Activated naive CD4-positive, alpha-beta T cell treated with anti-CD3 and anti-CD28 coated beads for 36 hours (primary cell): ENCODE results near the gene ARAP3. TPM values are rescaled to one million over a fixed set of nuclear protein-coding genes. Genes with fewer than 3 reads are reported as not detected.
"Not testable (repeated sequence)": the region's sequence is repeated elsewhere in the genome, so short reads cannot be mapped to it uniquely, and the experiment has no call there.

Source experiments
- CTCF ChIA-PET: fragments of 350-600 bp; sonication (Branson Sonifier 250); formaldehyde crosslinking; loops from one replicate; lab custom pipeline; 2021; ENCODE audit warnings: antibody characterized with exemption; lab: Charles Lee
- DNase-seq: peaks from one replicate; pipeline ENCODE4 v3.0.0-alpha.2; 2020
- H3K27ac Mint-ChIP-seq: one replicate; pipeline ENCODE4 v1.8.0; 2021; ENCODE audit warnings: mild to moderate bottlenecking, mixed read lengths
- H3K27me3 Mint-ChIP-seq: one replicate; pipeline ENCODE4 v1.8.0; 2021; ENCODE audit warnings: low read depth, mixed read lengths
- H3K36me3 Mint-ChIP-seq: one replicate; pipeline ENCODE4 v1.8.0; 2021; ENCODE audit warnings: low read depth, mixed read lengths
- H3K4me1 Mint-ChIP-seq: one replicate; pipeline ENCODE4 v1.8.0; 2021; ENCODE audit warnings: low read depth, mixed read lengths
- H3K4me3 Mint-ChIP-seq: one replicate; pipeline ENCODE4 v1.8.0; 2021; ENCODE audit warnings: mild to moderate bottlenecking, moderate library complexity, mixed read lengths
- H3K9me3 Mint-ChIP-seq: one replicate; pipeline ENCODE4 v1.8.0; 2021; ENCODE audit warnings: mixed read lengths
- intact Hi-C: fragments of 100-400 bp; cut with micrococcal nuclease; formaldehyde crosslinking; loops from one replicate; pipeline ENCODE4 v1.15.1; 2023
- total RNA-seq, 2 experiments: library from RNA; stranded (reverse); gene quantifications; one replicate each; pipeline ENCODE4 v1.2.3, GENCODE V29; 2021

ARAP3 gene, protein sequence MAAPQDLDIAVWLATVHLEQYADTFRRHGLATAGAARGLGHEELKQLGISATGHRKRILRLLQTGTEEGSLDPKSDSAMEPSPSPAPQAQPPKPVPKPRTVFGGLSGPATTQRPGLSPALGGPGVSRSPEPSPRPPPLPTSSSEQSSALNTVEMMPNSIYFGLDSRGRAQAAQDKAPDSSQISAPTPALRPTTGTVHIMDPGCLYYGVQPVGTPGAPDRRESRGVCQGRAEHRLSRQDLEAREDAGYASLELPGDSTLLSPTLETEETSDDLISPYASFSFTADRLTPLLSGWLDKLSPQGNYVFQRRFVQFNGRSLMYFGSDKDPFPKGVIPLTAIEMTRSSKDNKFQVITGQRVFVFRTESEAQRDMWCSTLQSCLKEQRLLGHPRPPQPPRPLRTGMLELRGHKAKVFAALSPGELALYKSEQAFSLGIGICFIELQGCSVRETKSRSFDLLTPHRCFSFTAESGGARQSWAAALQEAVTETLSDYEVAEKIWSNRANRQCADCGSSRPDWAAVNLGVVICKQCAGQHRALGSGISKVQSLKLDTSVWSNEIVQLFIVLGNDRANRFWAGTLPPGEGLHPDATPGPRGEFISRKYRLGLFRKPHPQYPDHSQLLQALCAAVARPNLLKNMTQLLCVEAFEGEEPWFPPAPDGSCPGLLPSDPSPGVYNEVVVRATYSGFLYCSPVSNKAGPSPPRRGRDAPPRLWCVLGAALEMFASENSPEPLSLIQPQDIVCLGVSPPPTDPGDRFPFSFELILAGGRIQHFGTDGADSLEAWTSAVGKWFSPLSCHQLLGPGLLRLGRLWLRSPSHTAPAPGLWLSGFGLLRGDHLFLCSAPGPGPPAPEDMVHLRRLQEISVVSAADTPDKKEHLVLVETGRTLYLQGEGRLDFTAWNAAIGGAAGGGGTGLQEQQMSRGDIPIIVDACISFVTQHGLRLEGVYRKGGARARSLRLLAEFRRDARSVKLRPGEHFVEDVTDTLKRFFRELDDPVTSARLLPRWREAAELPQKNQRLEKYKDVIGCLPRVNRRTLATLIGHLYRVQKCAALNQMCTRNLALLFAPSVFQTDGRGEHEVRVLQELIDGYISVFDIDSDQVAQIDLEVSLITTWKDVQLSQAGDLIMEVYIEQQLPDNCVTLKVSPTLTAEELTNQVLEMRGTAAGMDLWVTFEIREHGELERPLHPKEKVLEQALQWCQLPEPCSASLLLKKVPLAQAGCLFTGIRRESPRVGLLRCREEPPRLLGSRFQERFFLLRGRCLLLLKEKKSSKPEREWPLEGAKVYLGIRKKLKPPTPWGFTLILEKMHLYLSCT (N-terminal part only)
- total RNA-seq, result 1 to 10 TPM; 1.2 to 2.2 TPM

DNA sequence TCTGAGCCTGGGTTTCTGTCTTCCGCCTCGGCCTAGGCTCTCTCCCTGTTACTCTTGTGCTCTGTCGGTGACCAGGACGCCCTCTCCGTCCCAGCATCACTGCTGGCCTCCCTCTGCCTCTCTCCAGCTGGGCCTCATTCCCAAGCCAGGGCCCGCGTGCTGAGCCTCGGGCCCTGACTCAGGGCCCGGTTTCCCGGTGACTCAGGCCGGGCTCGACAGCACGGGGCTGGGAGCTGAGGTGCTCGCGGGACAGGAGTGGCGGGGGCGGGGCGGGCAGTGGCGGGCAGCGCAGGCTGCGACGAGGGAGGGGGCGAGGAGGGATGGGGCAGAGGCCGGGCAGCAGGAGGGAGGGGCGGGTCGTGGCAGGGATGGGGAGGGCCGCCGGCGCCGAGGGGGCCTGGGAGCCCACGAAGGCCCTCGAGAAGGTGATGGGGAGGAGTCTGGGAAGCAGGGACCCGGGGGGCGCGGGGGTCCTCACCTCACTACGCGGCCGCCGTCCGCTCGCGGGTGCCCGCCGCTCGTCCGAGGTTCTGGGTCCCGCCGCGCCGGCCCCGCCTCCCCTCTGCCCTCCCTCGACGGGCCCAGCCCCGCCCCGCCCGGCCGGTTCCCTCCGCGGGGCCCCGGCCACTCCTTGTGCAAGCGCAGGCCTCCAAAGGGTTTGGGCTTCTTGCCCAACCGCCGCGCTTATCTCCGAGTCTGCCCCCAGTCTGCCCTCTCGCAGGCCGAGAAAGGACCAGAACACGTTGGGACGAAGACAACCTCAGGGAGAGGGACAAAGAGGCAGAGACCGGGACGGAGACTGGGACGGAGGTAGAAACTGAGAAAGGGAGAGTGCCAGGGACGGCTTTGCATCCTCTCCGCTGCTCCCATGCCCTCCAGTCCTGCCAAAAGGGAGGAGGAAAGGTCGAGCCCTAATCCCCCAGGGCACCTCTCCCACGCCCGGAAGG is at the start of gene ARAP3:
ARAP3 (minus strand) TSS at position 536 of the 947 bp plus-strand sequence. CDS start 1,744 bp downstream, outside the sequence.
- Mint-ChIP-seq H3K36me3 (no peaks in the 10 kb centered on the region), H3K9me3 (no peaks in the 10 kb centered on the region), H3K27me3 (no peaks in the 10 kb centered on the region), H3K27ac (peak within 1 kb of the TSS; percentile 25), H3K4me1 (peaks cover 18% of the 10 kb centered on the region), H3K4me3 (peak within 1 kb of the TSS; percentile 63)
- intact Hi-C loops, result loop anchor here (1.0 to 2.0 kb wide), 2 partner anchors 17 to 333 kb away; no protein-coding TSS in a partner anchor
- peak; percentile 41 for DNase-seq
- CTCF ChIA-PET, result interaction anchor here (0.6 to 4.3 kb wide), 5 partner anchors 11 to 279 kb away, joined by 3 to 55 read pairs (median 5); no protein-coding TSS in a partner anchor

DNA sequence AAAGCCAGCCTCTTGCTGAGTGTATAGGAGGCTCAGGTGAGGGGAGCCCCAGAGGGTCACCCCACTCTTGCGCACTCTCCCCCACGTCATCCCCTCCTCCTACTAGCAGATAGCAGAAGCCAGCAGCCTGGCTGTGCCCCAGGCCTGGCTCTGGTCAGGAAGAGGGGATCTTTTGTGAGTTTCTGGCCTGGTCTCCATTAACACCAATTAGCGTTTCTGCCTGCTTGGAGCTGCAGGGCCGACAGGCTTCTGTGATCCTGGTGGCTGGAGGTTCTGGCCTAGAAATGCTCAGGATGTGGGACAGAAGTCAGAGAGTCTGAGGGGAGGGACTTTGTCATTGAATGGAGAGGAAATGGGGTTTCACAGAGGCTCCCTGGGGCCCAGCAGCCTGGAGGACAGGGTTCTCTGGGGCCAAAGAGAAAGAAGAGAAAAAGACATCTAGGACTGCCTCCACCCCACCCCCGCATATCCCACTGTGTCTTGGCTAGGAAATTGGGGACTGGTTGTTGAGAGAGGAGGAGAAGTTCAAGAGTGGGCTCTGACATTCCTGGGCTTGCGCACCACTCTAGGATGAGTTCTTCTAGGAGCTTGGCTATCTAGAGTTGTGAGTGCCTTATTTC is 47.5 kb upstream of the ARAP3 start:
- intact Hi-C loops, result no loop called here
- Mint-ChIP-seq H3K4me3 (no peak overlapping the region), H3K27ac (no peak overlapping the region), H3K4me1 (no peaks in the 10 kb centered on the region), H3K27me3 (no peaks in the 10 kb centered on the region), H3K36me3 (no peaks in the 10 kb centered on the region), H3K9me3 (no peaks in the 10 kb centered on the region)
- no peak for DNase-seq
- CTCF ChIA-PET, result no interaction called here

DNA sequence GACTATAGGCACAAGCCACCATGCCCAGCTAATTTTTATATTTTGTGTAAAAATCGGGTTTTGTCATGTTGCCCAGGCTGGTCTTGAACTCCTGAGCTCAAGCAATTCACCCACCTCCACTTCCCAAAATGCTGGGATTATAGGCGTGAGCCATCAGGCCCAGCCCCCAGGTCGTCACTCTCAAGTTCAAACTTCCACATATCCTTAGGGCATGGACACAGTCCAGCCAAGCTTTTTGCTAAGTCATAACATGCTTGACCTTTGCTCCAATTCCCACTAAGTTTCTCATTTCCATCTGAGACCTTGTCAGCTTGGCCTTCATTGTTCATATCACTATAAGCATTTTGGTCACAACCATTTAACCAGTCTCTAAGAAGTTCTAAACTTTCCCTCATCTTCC is 43.9 kb upstream of the ARAP3 start:
- Mint-ChIP-seq H3K27me3 (no peaks in the 10 kb centered on the region), H3K4me1 (no peaks in the 10 kb centered on the region), H3K27ac (no peak overlapping the region), H3K36me3 (no peaks in the 10 kb centered on the region), H3K9me3 (peaks cover 2% of the 10 kb centered on the region), H3K4me3 (no peak overlapping the region)
- CTCF ChIA-PET, result interaction anchor here (0.7 kb wide), 1 partner anchor 34 kb away, joined by 3 read pairs; no protein-coding TSS in a partner anchor
- intact Hi-C loops, result no loop called here
- no peak for DNase-seq

DNA sequence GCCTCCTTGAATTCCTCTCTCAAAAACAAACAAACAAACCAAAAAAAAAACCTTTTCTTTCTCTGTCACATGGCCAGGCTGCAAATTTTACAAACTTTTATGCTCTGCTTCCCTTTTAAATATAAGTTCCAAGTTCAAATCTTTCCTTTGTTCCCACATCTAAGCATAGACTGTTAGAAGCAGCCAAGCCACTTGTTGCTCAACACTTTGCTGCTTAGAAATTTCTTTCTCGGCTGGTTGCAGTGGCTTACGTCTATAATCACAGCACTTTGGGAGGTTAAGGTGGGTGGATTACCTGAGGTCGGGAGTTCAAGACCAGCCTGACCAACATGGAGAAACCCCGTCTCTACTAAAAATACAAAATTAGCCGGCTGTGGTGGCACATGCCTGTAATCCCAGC is 43.1 kb upstream of the ARAP3 start:
- H3K4me1 Mint-ChIP-seq, H3K36me3 Mint-ChIP-seq: not testable (repeated sequence)
- CTCF ChIA-PET, result interaction anchor here (0.5 to 0.9 kb wide), 2 partner anchors 189 to 244 kb away, joined by 3 to 6 read pairs; partner anchors contain the start of gene RNF14

DNA sequence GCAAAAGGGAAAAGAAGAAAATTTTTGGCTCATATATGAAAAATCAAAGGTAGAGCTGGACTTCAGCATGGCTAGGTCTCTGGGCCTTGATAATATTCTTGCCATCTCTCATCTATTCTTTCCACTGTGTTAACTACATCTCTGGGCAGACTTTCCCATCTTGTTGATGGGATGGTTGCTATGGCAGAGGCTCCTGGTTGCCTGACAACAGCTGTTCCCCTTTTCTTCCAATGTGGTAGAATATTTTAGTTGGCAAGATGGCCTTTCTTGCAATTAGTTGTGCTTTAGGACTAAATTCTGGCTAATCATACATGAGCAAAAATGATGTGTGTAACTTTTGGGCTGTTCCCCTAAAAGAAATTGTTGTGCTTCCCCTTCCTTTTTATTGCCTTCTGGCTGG is 40.2 kb upstream of the ARAP3 start:
- DNase-seq, result no peak
- no peak overlapping the region for H3K4me3 Mint-ChIP-seq
- H3K9me3 Mint-ChIP-seq, result peaks cover 2% of the 10 kb centered on the region
- H3K27ac Mint-ChIP-seq, result no peak overlapping the region
- H3K27me3 Mint-ChIP-seq, result peaks cover 2% of the 10 kb centered on the region
- no peaks in the 10 kb centered on the region for H3K36me3 Mint-ChIP-seq
- CTCF ChIA-PET, result interaction anchor here (1.0 kb wide), 1 partner anchor 158 kb away, joined by 3 read pairs; no protein-coding TSS in a partner anchor
- no peaks in the 10 kb centered on the region for H3K4me1 Mint-ChIP-seq
- intact Hi-C loops, result no loop called here

More for the DNA sequence above, 43.1 kb upstream of the ARAP3 start:
- H3K27ac Mint-ChIP-seq, DNase-seq, H3K9me3 Mint-ChIP-seq, H3K27me3 Mint-ChIP-seq, H3K4me3 Mint-ChIP-seq, intact Hi-C loops: not testable (repeated sequence)

DNA sequence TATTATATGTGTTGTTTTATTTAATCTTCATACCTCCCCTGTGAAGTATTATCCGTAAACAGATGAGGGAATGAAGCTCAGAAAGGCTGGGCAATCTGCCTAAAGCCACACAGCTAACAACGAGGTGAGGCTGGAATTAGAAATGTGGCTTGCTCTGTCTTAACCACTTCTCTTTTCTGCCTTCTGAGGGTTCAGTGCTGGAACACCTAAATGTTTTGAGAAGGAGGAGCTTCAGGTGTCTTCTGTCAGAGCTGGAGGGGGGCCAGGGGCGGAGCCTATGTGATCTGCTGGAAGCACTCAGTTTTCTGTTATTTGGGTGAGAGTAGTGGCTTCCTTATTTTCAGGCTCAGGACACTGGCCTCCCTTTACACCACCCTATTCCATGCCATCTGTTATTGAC is 35.0 kb upstream of the ARAP3 start:
- H3K9me3 Mint-ChIP-seq, result peaks cover 2% of the 10 kb centered on the region
- intact Hi-C loops, result no loop called here
- CTCF ChIA-PET, result interaction anchor here (1.2 kb wide), 1 partner anchor 97 kb away, joined by 3 read pairs; no protein-coding TSS in a partner anchor

DNA sequence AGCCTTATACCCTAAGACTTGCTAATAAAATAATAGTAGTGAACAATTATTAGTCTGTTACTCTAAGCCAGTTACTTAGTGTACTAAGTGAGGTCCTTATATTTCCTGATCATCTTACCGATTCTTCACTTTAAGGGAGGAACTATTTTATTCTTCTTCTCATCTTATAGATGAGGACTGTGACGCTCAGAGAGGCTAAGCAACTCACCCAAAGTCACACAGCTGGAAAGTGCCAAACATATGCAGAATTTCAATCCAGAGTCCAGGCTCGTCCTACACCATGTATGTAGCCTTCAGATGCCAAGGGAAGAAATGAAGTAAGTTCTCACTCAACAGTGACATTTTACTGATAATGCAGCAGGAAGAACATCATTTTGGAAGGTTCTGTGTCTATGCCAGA is 34.4 kb upstream of the ARAP3 start:
- Mint-ChIP-seq H3K27me3 (peaks cover 2% of the 10 kb centered on the region), H3K27ac (no peak overlapping the region), H3K36me3 (no peaks in the 10 kb centered on the region), H3K4me1 (no peaks in the 10 kb centered on the region), H3K4me3 (no peak overlapping the region), H3K9me3 (peaks cover 2% of the 10 kb centered on the region)
- CTCF ChIA-PET, result interaction anchor here (1.2 to 1.5 kb wide), 2 partner anchors 98 to 162 kb away, joined by 3 read pairs; partner anchors contain the start of gene PCDH1
- no peak for DNase-seq
- intact Hi-C loops, result no loop called here

More for the DNA sequence above, 35.0 kb upstream of the ARAP3 start:
- Mint-ChIP-seq H3K4me1 (no peaks in the 10 kb centered on the region), H3K36me3 (no peaks in the 10 kb centered on the region), H3K27me3 (peaks cover 2% of the 10 kb centered on the region), H3K4me3 (no peak overlapping the region), H3K27ac (no peak overlapping the region)
- DNase-seq, result no peak

DNA sequence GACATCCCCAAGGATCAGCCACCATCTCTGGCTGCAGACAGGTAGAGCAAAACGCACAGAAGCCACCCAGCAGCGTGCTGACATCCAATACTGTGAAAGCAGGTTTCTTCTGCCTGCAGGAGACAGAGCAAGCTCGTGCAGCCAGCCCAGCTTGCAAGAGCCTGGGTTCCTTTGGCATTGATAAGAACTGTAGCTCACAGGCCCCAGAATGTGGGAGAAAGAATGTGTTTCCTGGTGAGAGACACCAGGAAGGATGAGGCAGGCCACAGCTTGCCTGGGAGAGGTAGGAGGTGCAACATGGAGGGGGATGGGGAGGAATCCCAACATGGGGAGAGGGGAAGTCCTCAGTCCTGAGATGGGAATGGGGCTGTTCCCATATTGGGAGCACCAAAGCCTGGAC is 34.0 kb upstream of the ARAP3 start:
- no peaks in the 10 kb centered on the region for H3K9me3 Mint-ChIP-seq
- CTCF ChIA-PET, result interaction anchor here (1.0 to 1.5 kb wide), 2 partner anchors 96 to 163 kb away, joined by 3 read pairs; partner anchors contain the start of gene PCDH1
- no peak overlapping the region for H3K27ac Mint-ChIP-seq
- H3K36me3 Mint-ChIP-seq, result no peaks in the 10 kb centered on the region
- H3K4me1 Mint-ChIP-seq, result no peaks in the 10 kb centered on the region
- H3K27me3 Mint-ChIP-seq, result peaks cover 2% of the 10 kb centered on the region
- DNase-seq, result no peak
- intact Hi-C loops, result no loop called here
- H3K4me3 Mint-ChIP-seq, result no peak overlapping the region

DNA sequence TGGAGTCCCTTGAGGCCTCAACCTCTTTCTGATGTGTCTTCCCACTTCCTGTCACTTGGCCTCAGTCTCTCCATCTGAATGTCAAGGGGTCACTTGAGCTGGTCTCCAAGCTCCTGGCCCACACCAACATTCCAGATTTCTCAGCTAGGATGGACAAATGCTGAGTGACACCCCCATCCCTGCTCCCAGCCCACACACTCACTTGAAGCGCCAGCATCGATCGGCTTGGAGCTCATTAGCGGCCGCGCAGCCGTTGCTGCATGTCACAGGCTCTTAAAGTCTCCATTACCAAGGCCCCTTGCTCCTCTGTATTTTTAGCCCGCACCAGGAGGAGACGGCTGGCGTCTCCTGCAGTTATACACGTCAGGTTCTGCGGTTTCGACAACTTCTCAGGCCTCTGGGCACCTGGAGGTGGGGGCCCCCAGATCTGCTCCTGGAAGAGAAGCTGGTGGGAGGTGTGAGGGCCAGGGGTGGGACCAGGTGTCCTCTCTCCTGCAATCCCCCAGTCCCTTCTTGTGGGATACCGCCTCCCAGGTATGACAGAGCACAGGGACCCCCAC is 33.4 kb upstream of the ARAP3 start:
- Mint-ChIP-seq H3K27ac (no peak overlapping the region), H3K4me3 (no peak overlapping the region), H3K9me3 (no peaks in the 10 kb centered on the region), H3K27me3 (peaks cover 4% of the 10 kb centered on the region), H3K36me3 (no peaks in the 10 kb centered on the region), H3K4me1 (no peaks in the 10 kb centered on the region)
- intact Hi-C loops, result no loop called here
- no peak for DNase-seq
- CTCF ChIA-PET, result interaction anchor here (0.5 to 1.5 kb wide), 3 partner anchors 45 to 163 kb away, joined by 3 read pairs; partner anchors contain the start of gene PCDH1
